CD4-positive, alpha-beta T cell (primary cell): ENCODE data around the gene ABR. TPM values are rescaled to one million over a fixed set of nuclear protein-coding genes. Genes with fewer than 3 reads are reported as not detected.
A peak's percentile ranks its signal among the peaks of the same experiment; 100 is the strongest.

Source experiments
- ATAC-seq: fragments of 200-7000 bp; cut with Tn5 transposase; one replicate; pipeline ENCODE4 v1.10.0; 2022; ENCODE audit warnings: mild to moderate bottlenecking; ENCODE audit not compliant: poor library complexity
- CTCF ChIA-PET: fragments of 350-600 bp; sonication (Branson Sonifier 250); formaldehyde crosslinking; loops from one replicate; lab custom pipeline; 2021; ENCODE audit warnings: antibody characterized with exemption, inconsistent platforms; lab: Charles Lee
- POLR2A ChIA-PET: fragments of 350-600 bp; sonication (Branson Sonifier 250); formaldehyde crosslinking; loops from one replicate; lab custom pipeline; 2021; ENCODE audit warnings: antibody characterized with exemption, inconsistent platforms; lab: Charles Lee
- DNase-seq, 14 experiments: peaks; one replicate each; pipeline ENCODE4 v3.0.0-alpha.2; 2013 to 2020; ENCODE audit warnings: mixed read lengths in 2 of 14
- H3K27ac ChIP-seq, 2 donors: one replicate each; pipeline versions ENCODE4 v1.5.1 to v1.7.0; 2013; ENCODE audit warnings: low read length in 2 of 2, low read depth in 1 of 2, mild to moderate bottlenecking in 1 of 2
- H3K27me3 ChIP-seq, 2 experiments: 1 replicate in 1 of 2; 2 replicates in 1 of 2; pipeline versions ENCODE4 v1.6.1 to v1.7.0; 2013; ENCODE audit warnings: low read length in 2 of 2, control low read depth in 1 of 2, mild to moderate bottlenecking in 1 of 2, moderate library complexity in 1 of 2; ENCODE audit not compliant: insufficient read depth in 2 of 2, control insufficient read depth in 1 of 2
- H3K36me3 ChIP-seq: one replicate; pipeline ENCODE4 v1.6.1; 2013; ENCODE audit warnings: low read length, control low read depth; ENCODE audit not compliant: insufficient read depth
- H3K4me1 ChIP-seq: one replicate; pipeline ENCODE4 v1.6.1; 2013; ENCODE audit warnings: low read length, control low read depth; ENCODE audit not compliant: insufficient read depth
- H3K4me3 ChIP-seq: one replicate; pipeline ENCODE4 v1.5.1; 2013; ENCODE audit warnings: mild to moderate bottlenecking, low read length, moderate library complexity
- H3K9me3 ChIP-seq, 2 experiments: 1 replicate in 1 of 2; 2 replicates in 1 of 2; pipeline versions ENCODE4 v1.6.1 to v1.7.0; 2013; ENCODE audit warnings: low read length in 2 of 2, mild to moderate bottlenecking in 2 of 2, control low read depth in 1 of 2, moderate library complexity in 1 of 2; ENCODE audit not compliant: control insufficient read depth in 1 of 2, insufficient read depth in 1 of 2
- H3K27ac Mint-ChIP-seq: one replicate; pipeline ENCODE4 v1.8.0; 2020; ENCODE audit warnings: mixed read lengths
- H3K27me3 Mint-ChIP-seq: one replicate; pipeline ENCODE4 v1.8.0; 2021; ENCODE audit warnings: mixed read lengths
- H3K36me3 Mint-ChIP-seq: one replicate; pipeline ENCODE4 v1.8.0; 2021; ENCODE audit warnings: low read depth, mixed read lengths
- H3K4me1 Mint-ChIP-seq: one replicate; pipeline ENCODE4 v1.8.0; 2021; ENCODE audit warnings: low read depth, mixed read lengths
- H3K4me3 Mint-ChIP-seq: one replicate; pipeline ENCODE4 v1.8.0; 2020; ENCODE audit warnings: mild to moderate bottlenecking, mixed read lengths
- H3K9me3 Mint-ChIP-seq: one replicate; pipeline ENCODE4 v1.8.0; 2020; ENCODE audit warnings: mixed read lengths
- intact Hi-C, 2 experiments: fragments of 100-400 bp; cut with DNase I in 1 of 2; cut with micrococcal nuclease in 1 of 2; formaldehyde crosslinking; loops; one replicate each; pipeline versions ENCODE4 v1.15.1 to v1.9.0; 2023 to 2025; cut with DNase I, micrococcal nuclease
- total RNA-seq, 174 experiments: library from RNA in 2 of 174; stranded (reverse) in 2 of 174; gene quantifications; one replicate each; pipeline ENCODE4 v1.2.3 and lab custom pipeline; 2021 to 2026
- TF ChIP-seq, protein P1 (sequence below): fragments of 200-600 bp; IDR thresholded peaks from one replicate; pipeline ENCODE4 v1.8.0; 2022; ENCODE audit warnings: antibody characterized with exemption, mild to moderate bottlenecking

Gene ABR
- total RNA-seq, 2 experiments from 2014 or later = 72.4 to 74.8 TPM

GRCh38 chr17:1111599-1112443 is 68.0 kb downstream of the ABR start:
- H3K4me3 ChIP-seq = no peak overlapping the region
- Mint-ChIP-seq H3K4me1 (peaks cover 41% of the 10 kb centered on the region), H3K9me3 (no peaks in the 10 kb centered on the region), H3K27ac (peak overlapping the region; percentile 78), H3K4me3 (peak overlapping the region; percentile 87), H3K27me3 (no peaks in the 10 kb centered on the region), H3K36me3 (no peaks in the 10 kb centered on the region)
- CTCF ChIA-PET = interaction anchor here (1.3 kb wide), 1 partner anchor 11 kb away, joined by 4 read pairs; no protein-coding TSS in a partner anchor
- TF ChIP-seq, protein P1, sequence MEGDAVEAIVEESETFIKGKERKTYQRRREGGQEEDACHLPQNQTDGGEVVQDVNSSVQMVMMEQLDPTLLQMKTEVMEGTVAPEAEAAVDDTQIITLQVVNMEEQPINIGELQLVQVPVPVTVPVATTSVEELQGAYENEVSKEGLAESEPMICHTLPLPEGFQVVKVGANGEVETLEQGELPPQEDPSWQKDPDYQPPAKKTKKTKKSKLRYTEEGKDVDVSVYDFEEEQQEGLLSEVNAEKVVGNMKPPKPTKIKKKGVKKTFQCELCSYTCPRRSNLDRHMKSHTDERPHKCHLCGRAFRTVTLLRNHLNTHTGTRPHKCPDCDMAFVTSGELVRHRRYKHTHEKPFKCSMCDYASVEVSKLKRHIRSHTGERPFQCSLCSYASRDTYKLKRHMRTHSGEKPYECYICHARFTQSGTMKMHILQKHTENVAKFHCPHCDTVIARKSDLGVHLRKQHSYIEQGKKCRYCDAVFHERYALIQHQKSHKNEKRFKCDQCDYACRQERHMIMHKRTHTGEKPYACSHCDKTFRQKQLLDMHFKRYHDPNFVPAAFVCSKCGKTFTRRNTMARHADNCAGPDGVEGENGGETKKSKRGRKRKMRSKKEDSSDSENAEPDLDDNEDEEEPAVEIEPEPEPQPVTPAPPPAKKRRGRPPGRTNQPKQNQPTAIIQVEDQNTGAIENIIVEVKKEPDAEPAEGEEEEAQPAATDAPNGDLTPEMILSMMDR = no peak
- H3K27me3 ChIP-seq = no peaks in the 10 kb centered on the region
- peaks cover 60% of the 10 kb centered on the region for H3K4me1 ChIP-seq
- no peaks in the 10 kb centered on the region for H3K36me3 ChIP-seq
- no peaks in the 10 kb centered on the region for H3K9me3 ChIP-seq
- ATAC-seq (no peak), DNase-seq (peak in 1 of 14 experiments; percentile 35)
- intact Hi-C loops = no loop called here
- H3K27ac ChIP-seq = no peak overlapping the region
- POLR2A ChIA-PET = interaction anchor here (1.4 kb wide), 1 partner anchor 15 kb away, joined by 3 read pairs; no protein-coding TSS in a partner anchor

DNA sequence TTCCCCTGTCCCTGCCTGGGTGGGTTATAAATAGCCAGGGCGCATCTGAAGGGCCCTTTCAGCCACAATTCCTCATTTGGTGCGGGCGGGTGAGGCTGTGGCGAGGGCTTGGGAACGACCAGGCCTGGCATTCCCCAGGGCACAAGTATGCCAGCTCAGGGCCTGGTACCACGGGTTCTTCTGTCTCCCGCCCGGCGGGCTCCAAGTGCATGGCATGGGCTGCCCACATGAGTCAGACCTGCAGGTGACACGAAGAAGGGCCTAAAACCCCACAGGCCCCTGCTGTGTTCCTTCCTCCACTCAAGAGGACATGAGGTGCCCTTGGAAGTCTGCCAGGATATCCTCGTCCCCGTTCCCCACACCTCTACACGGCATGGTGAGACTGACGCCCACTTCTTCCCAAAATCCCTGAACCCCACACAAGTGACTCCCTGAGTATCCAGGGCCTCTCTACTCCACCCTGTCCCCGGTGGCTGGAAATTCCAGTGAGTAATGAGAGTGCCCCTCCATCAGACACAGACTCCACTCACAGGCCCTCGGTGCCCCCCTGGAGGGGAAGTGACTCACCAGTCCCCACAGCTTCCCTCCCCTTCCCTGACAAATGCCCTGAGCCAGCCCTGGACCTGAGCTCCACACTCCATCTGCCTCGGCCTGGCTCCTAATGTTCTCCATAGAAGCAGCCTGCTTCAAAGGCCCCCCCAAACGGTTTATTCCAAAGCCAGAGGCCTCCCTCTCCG is 68.8 kb downstream of the ABR start:
- no peaks in the 10 kb centered on the region for H3K27me3 Mint-ChIP-seq
- H3K9me3 Mint-ChIP-seq = no peaks in the 10 kb centered on the region
- TF ChIP-seq, protein P1 = no peak
- ChIA-PET CTCF (interaction anchor here (1.0 kb wide), 1 partner anchor 11 kb away, joined by 3 read pairs; no protein-coding TSS in a partner anchor), POLR2A (interaction anchor here (0.7 to 1.4 kb wide), 2 partner anchors 12 to 15 kb away, joined by 3 read pairs; no protein-coding TSS in a partner anchor)
- ATAC-seq = no peak
- Histone ChIP-seq H3K36me3 (no peaks in the 10 kb centered on the region), H3K9me3 (no peaks in the 10 kb centered on the region), H3K4me1 (peaks cover 60% of the 10 kb centered on the region), H3K4me3 (no peak overlapping the region), H3K27ac (no peak overlapping the region), H3K27me3 (no peaks in the 10 kb centered on the region)
- peak overlapping the region; percentile 84 for H3K27ac Mint-ChIP-seq
- H3K4me1 Mint-ChIP-seq = peaks cover 49% of the 10 kb centered on the region
- peak in 3 of 14 experiments; percentile 26 to 80 (median 71) for DNase-seq
- intact Hi-C loops = no loop called here
- H3K36me3 Mint-ChIP-seq = peaks cover under 1% of the 10 kb centered on the region
- peak overlapping the region; percentile 87 for H3K4me3 Mint-ChIP-seq

DNA sequence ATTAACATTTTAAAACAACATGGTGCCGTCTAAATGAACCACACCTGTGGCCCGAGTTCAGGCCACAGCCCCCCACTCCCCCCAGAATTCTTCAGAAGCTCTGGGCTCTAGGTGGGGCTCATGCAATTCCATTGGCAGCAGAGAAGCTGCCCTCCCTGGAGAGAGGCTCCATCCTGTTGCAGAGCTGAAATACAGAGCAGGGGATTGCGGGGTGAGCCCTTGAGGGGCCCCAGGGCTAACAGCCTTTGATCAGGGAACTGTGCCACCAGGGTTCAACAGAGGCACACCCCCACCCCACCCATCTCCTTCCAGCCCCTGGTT is 69.3 kb downstream of the ABR start:
- no peak for ATAC-seq
- intact Hi-C loops = no loop called here
- TF ChIP-seq, protein P1 = no peak
- H3K27ac Mint-ChIP-seq = peak overlapping the region; percentile 84
- ChIA-PET POLR2A (interaction anchor here (0.7 kb wide), 1 partner anchor 12 kb away, joined by 3 read pairs; no protein-coding TSS in a partner anchor), CTCF (interaction anchor here (1.0 kb wide), 1 partner anchor 12 kb away, joined by 3 read pairs; no protein-coding TSS in a partner anchor)
- DNase-seq = no peak
- peaks cover 4% of the 10 kb centered on the region for H3K36me3 Mint-ChIP-seq
- H3K36me3 ChIP-seq = no peaks in the 10 kb centered on the region
- no peak overlapping the region for H3K27ac ChIP-seq
- H3K4me3 Mint-ChIP-seq = peak overlapping the region; percentile 87
- peaks cover 53% of the 10 kb centered on the region for H3K4me1 Mint-ChIP-seq
- no peaks in the 10 kb centered on the region for H3K27me3 Mint-ChIP-seq
- H3K27me3 ChIP-seq = no peaks in the 10 kb centered on the region
- H3K9me3 Mint-ChIP-seq = no peaks in the 10 kb centered on the region
- no peaks in the 10 kb centered on the region for H3K9me3 ChIP-seq
- no peak overlapping the region for H3K4me3 ChIP-seq
- peaks cover 55% of the 10 kb centered on the region for H3K4me1 ChIP-seq
